RWPE1 (cell line): ENCODE results near the gene BMI1.
"Not testable (repeated sequence)": the region's sequence is repeated elsewhere in the genome, so short reads cannot be mapped to it uniquely, and the experiment has no call there.

Experiments
- CTCF ChIA-PET: fragments of 350-600 bp; sonication (Branson Sonifier 250); formaldehyde crosslinking; extraction: SDS; loops from one replicate; lab custom pipeline; 2021; lab: Yijun Ruan, JAX
- POLR2A ChIA-PET: fragments of 400-600 bp; formaldehyde crosslinking; extraction: SDS; loops from one replicate; lab custom pipeline; 2020; ENCODE audit warnings: antibody characterized with exemption; ENCODE audit not compliant: low non-redundant PET; lab: Yijun Ruan, JAX
- DNase-seq: peaks from one replicate; pipeline ENCODE4 v3.0.0; 2012; ENCODE audit warnings: low spot score
- H3K27ac ChIP-seq: fragments of 450-650 bp; 2 replicates; pipeline ENCODE4 v1.5.1; 2017
- TF ChIP-seq, protein P1 (sequence below): fragments of 450-650 bp; conservative IDR thresholded peaks from 2 replicates; pipeline ENCODE4 v1.5.1; 2017; ENCODE audit warnings: low read depth, mild to moderate bottlenecking

Gene BMI1

GRCh38 chr10:22346096-22346661, 25.3 kb downstream of the BMI1 start:
- TF ChIP-seq, protein P1, sequence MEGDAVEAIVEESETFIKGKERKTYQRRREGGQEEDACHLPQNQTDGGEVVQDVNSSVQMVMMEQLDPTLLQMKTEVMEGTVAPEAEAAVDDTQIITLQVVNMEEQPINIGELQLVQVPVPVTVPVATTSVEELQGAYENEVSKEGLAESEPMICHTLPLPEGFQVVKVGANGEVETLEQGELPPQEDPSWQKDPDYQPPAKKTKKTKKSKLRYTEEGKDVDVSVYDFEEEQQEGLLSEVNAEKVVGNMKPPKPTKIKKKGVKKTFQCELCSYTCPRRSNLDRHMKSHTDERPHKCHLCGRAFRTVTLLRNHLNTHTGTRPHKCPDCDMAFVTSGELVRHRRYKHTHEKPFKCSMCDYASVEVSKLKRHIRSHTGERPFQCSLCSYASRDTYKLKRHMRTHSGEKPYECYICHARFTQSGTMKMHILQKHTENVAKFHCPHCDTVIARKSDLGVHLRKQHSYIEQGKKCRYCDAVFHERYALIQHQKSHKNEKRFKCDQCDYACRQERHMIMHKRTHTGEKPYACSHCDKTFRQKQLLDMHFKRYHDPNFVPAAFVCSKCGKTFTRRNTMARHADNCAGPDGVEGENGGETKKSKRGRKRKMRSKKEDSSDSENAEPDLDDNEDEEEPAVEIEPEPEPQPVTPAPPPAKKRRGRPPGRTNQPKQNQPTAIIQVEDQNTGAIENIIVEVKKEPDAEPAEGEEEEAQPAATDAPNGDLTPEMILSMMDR, result no peak
- H3K27ac ChIP-seq, result no peak overlapping the region
- POLR2A ChIA-PET, result no interaction called here
- no peak for DNase-seq
- CTCF ChIA-PET, result no interaction called here

GRCh38 chr10:22349755-22350154, 28.9 kb downstream of the BMI1 start:
- no peak overlapping the region for H3K27ac ChIP-seq
- POLR2A ChIA-PET, result no interaction called here
- CTCF ChIA-PET, result no interaction called here
- no peak for DNase-seq
- TF ChIP-seq, protein P1, result no peak

- ChIA-PET POLR2A (no interaction called here), CTCF (interaction anchor here (0.7 kb wide), 1 partner anchor 472 kb away, joined by 3 read pairs; no protein-coding TSS in a partner anchor)
- TF ChIP-seq, protein P1, result no peak
- no peak for DNase-seq
- H3K27ac ChIP-seq, result no peak overlapping the region
These were observed 30.3 kb downstream of the BMI1 start for GRCh38 chr10:22351131-22351703.

- ChIA-PET POLR2A (no interaction called here), CTCF (no interaction called here)
- no peak for DNase-seq
- no peak overlapping the region for H3K27ac ChIP-seq
- TF ChIP-seq, protein P1, result no peak
These were observed 35.5 kb downstream of the BMI1 start for GRCh38 chr10:22356324-22356873.

- POLR2A ChIA-PET, DNase-seq, CTCF ChIA-PET: not testable (repeated sequence)
These were observed 36.9 kb downstream of the BMI1 start for GRCh38 chr10:22357770-22358169.

GRCh38 chr10:22363305-22363704, 42.4 kb downstream of the BMI1 start:
- DNase-seq, result no peak
- no peak overlapping the region for H3K27ac ChIP-seq
- POLR2A ChIA-PET, result no interaction called here
- TF ChIP-seq, protein P1, result no peak
- CTCF ChIA-PET, result interaction anchor here (0.7 kb wide), 1 partner anchor 89 kb away, joined by 3 read pairs; no protein-coding TSS in a partner anchor

More at GRCh38 chr10:22357770-22358169, 36.9 kb downstream of the BMI1 start:
- H3K27ac ChIP-seq, result not testable (repeated sequence)
